HepG2 (cell line): ENCODE data around the gene RASGRP2. TPM values are rescaled to one million over a fixed set of nuclear protein-coding genes. Genes with fewer than 3 reads are reported as not detected.

Experiments
- ATAC-seq: fragments of 200-7000 bp; cut with Tn5 transposase; 3 replicates; pipeline ENCODE4 v1.9.1; 2020; ENCODE audit warnings: mild to moderate bottlenecking, moderate library complexity
- BruUV-seq: library from RNA; stranded (reverse); fragments of 400-500 nt; replicated peaks from 2 replicates; lab custom pipeline; 2021; lab: Mats Ljungman, UMichigan
- CTCF ChIA-PET: fragments of 300-600 bp; formaldehyde crosslinking; extraction: SDS; loops from one replicate; lab custom pipeline; 2021; ENCODE audit warnings: low total read pairs, inconsistent platforms, low intra/inter-chr PET ratio; lab: Yijun Ruan, JAX
- POLR2A ChIA-PET: fragments of 350-600 bp; sonication (Branson Sonifier 250); formaldehyde crosslinking; loops from one replicate; lab custom pipeline; 2020; ENCODE audit warnings: antibody characterized with exemption, inconsistent platforms; lab: Yijun Ruan, JAX
- DNase-seq: peaks from one replicate; pipeline ENCODE4 v3.0.0-alpha.2; 2015; ENCODE audit warnings: low spot score
- FAIRE-seq: peaks from 3 replicates; lab custom pipeline; 2011; peaks lifted over from hg19 to GRCh38; lab: Jason Lieb, UNC
- H2AFZ ChIP-seq: one replicate; pipeline ENCODE4 v1.6.1; 2011; ENCODE audit warnings: low read length, inconsistent platforms
- H3K27ac ChIP-seq: fragments of 300-600 bp; 3 replicates; pipeline ENCODE4 v1.8.0; 2011; ENCODE audit warnings: mixed run types, mild to moderate bottlenecking, mixed read lengths, low read length, inconsistent platforms; ENCODE audit not compliant: insufficient read depth; ENCODE audit errors: extremely low read length
- H3K27me3 ChIP-seq, 2 experiments: fragments of 200-600 bp in 1 of 2; 2 replicates in 1 of 2; 3 replicates in 1 of 2; pipeline versions ENCODE4 v1.6.0 to v1.8.0; 2011; ENCODE audit warnings: low read length in 2 of 2, mild to moderate bottlenecking in 2 of 2, moderate library complexity in 2 of 2, inconsistent platforms in 1 of 2; ENCODE audit not compliant: insufficient read depth in 2 of 2, control insufficient read depth in 1 of 2
- H3K36me3 ChIP-seq, 2 experiments: fragments of 200-600 bp in 1 of 2; replicated peaks in 1 of 2; 2 replicates in 1 of 2; 3 replicates in 1 of 2; pipeline versions ENCODE4 v1.5.1 to v1.8.0; 2011; ENCODE audit warnings: low read length in 2 of 2, inconsistent platforms in 1 of 2; ENCODE audit not compliant: insufficient read depth in 2 of 2, control insufficient read depth in 1 of 2
- H3K4me1 ChIP-seq: 2 replicates; pipeline ENCODE4 v1.5.1; 2012; ENCODE audit warnings: low read length, inconsistent platforms; ENCODE audit not compliant: insufficient read depth
- H3K4me2 ChIP-seq: 2 replicates; pipeline ENCODE4 v1.6.0; 2011; ENCODE audit warnings: low read depth, low read length, inconsistent platforms
- H3K4me3 ChIP-seq, 3 experiments: fragments of 200-600 bp in 1 of 3; sonication (generic), shearing (Covaris generic) in 1 of 3; replicated peaks in 1 of 3; 2 replicates each; pipeline ENCODE4 v1.5.1; 2011 to 2016; ENCODE audit warnings: low read length in 3 of 3, inconsistent platforms in 2 of 3, low read depth in 2 of 3, mild to moderate bottlenecking in 2 of 3, control low read depth in 1 of 3, mixed read lengths in 1 of 3; ENCODE audit not compliant: insufficient read depth in 1 of 3
- H3K79me2 ChIP-seq: one replicate; pipeline ENCODE4 v1.6.1; 2011; ENCODE audit warnings: low read length, inconsistent platforms; ENCODE audit not compliant: insufficient read depth
- H3K9ac ChIP-seq: 2 replicates; pipeline ENCODE4 v1.6.0; 2011; ENCODE audit warnings: mild to moderate bottlenecking, low read depth, low read length, inconsistent platforms; ENCODE audit not compliant: insufficient read depth
- H3K9me3 ChIP-seq: 2 replicates; pipeline ENCODE4 v1.5.1; 2012; ENCODE audit warnings: mild to moderate bottlenecking, low read length
- H4K20me1 ChIP-seq: 2 replicates; pipeline ENCODE4 v1.6.0; 2011; ENCODE audit warnings: inconsistent platforms, mild to moderate bottlenecking, low read length, moderate library complexity; ENCODE audit not compliant: insufficient read depth
- AGO1 ChIP-seq: fragments of 200-400 bp; formaldehyde crosslinking; IDR thresholded peaks from 2 replicates; pipeline ENCODE4 v1.6.1; 2017; ENCODE audit warnings: mild to moderate bottlenecking, low read depth, low read length, moderate library complexity; ENCODE audit not compliant: poor library complexity, severe bottlenecking
- FOXA1 ChIP-seq, 2 experiments: fragments of 450-650 bp in 1 of 2; sonication (generic) in 1 of 2; formaldehyde crosslinking in 1 of 2; IDR thresholded peaks; 2 replicates each; pipeline versions ENCODE4 v1.4.0 to v1.6.1; 2016 to 2020; ENCODE audit warnings: missing genetic modification reagents in 1 of 2
- MEF2D ChIP-seq: sonication (generic); formaldehyde crosslinking; IDR thresholded peaks from 2 replicates; pipeline ENCODE4 v1.5.1; 2020; ENCODE audit warnings: mild to moderate bottlenecking, missing genetic modification reagents
- ZIK1 ChIP-seq: sonication (generic); formaldehyde crosslinking; IDR thresholded peaks from 2 replicates; pipeline ENCODE4 v1.5.0; 2020; ENCODE audit warnings: mild to moderate bottlenecking, low read depth, missing genetic modification reagents, borderline replicate concordance
- ZSCAN29 ChIP-seq: sonication (generic); formaldehyde crosslinking; conservative IDR thresholded peaks from 2 replicates; pipeline ENCODE4 v1.4.0; 2020; ENCODE audit warnings: mild to moderate bottlenecking, missing genetic modification reagents
- WGBS: methylation state at CpG from one replicate; pipeline ENCODE4 v1.1.6; 2017; ENCODE audit warnings: low lambda C conversion rate; 5-methylcytosine and 5-hydroxymethylcytosine counted together
- in situ Hi-C: cut with HindIII; loops from 2 replicates; pipeline ENCODE4 v1.10.0; 2017; ENCODE audit warnings: low pct_unique_long_range_greater_than_20kb; ENCODE audit not compliant: extremely low pct_ligation_motif_present
- intact Hi-C: fragments of 100-400 bp; cut with micrococcal nuclease; formaldehyde crosslinking; loops from one replicate; pipeline ENCODE4 v1.10.0; 2022; ENCODE audit not compliant: unreplicated experiment
- polyA plus RNA-seq, 8 experiments: library from polyadenylated mRNA; depleted of rRNA in 3 of 8; stranded (reverse) in 7 of 8; unstranded in 1 of 8; fragments of >200 nt; fragmentation: Illumina TruSeq in 4 of 8; extraction: Trizol in 4 of 8; gene quantifications; 2 replicates each; pipeline versions ENCODE4 v1.2.1 to v1.2.3, GENCODE V29; 2011 to 2016; ENCODE audit warnings: low read depth in 4 of 8, missing spikeins in 1 of 8, mixed read lengths in 1 of 8; ENCODE audit not compliant: insufficient read depth in 1 of 8
- total RNA-seq, 5 experiments: library from RNA; depleted of rRNA; stranded (reverse); fragments of >200 nt; fragmentation: Illumina TruSeq; extraction: Trizol; gene quantifications; 2 replicates each; pipeline ENCODE4 v1.2.3, GENCODE V29; 2016; ENCODE audit warnings: low read depth in 1 of 5
- TF ChIP-seq, protein P1 (sequence below): sonication (generic); formaldehyde crosslinking; IDR thresholded peaks from 2 replicates; pipeline ENCODE4; 2020; ENCODE audit warnings: missing genetic modification reagents, mild to moderate bottlenecking, borderline replicate concordance
- TF ChIP-seq, protein P2 (sequence below): sonication (generic); formaldehyde crosslinking; IDR thresholded peaks from 2 replicates; pipeline ENCODE4 v1.4.0; 2020; ENCODE audit warnings: missing genetic modification reagents
- TF ChIP-seq, protein P3 (sequence below): IDR thresholded peaks from 2 replicates; pipeline ENCODE4 v1.6.1; 2018; ENCODE audit warnings: missing genetic modification reagents

The RASGRP2 gene
- total and polyA plus RNA-seq, 2 of the 13 experiments (the other 11 are each of a cell fraction or from before 2014, with no cell fraction given), result 0.61 TPM; not detected in 1

DNA sequence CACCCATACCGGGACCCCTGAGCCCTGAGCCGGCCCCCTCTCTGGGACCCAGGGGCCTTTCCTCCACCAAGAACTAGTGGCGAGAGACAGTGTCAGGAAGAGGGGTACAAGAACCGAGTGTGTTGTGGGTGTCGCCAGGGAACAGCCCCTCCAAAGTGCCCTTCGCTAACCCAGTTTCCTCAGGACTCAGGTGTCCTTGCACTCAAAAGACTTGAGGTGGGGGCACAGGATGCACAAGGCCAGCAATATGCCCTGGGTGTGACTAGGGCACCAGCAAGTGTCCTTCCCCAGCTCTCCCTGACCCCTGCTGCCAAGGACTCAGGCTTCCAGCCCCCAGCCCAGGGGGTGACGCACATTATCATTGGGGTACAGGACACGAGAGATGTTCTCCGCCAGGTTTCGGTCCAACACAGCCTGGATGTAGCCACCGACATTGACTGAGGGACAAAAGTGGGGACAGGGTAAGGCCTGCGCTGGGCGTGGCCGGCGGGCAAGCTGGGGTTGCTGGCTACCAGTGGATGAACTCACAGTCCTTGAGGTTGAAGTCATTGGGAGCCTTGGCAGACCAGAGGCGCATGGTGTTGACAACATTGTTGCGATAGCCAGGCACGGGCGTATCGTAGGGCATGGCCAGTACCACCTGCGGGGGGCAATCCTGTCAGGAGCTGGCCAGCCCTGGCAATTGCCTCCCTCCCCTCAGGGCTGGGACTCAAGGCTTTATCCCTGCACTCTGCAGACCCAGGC, 11.1 kb upstream of the RASGRP2 start:
- TF ChIP-seq, protein P1, sequence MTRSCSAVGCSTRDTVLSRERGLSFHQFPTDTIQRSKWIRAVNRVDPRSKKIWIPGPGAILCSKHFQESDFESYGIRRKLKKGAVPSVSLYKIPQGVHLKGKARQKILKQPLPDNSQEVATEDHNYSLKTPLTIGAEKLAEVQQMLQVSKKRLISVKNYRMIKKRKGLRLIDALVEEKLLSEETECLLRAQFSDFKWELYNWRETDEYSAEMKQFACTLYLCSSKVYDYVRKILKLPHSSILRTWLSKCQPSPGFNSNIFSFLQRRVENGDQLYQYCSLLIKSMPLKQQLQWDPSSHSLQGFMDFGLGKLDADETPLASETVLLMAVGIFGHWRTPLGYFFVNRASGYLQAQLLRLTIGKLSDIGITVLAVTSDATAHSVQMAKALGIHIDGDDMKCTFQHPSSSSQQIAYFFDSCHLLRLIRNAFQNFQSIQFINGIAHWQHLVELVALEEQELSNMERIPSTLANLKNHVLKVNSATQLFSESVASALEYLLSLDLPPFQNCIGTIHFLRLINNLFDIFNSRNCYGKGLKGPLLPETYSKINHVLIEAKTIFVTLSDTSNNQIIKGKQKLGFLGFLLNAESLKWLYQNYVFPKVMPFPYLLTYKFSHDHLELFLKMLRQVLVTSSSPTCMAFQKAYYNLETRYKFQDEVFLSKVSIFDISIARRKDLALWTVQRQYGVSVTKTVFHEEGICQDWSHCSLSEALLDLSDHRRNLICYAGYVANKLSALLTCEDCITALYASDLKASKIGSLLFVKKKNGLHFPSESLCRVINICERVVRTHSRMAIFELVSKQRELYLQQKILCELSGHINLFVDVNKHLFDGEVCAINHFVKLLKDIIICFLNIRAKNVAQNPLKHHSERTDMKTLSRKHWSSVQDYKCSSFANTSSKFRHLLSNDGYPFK (CRISPR knock-in tag), result no peak
- TF ChIP-seq ZSCAN29 (no peak), ZIK1 (CRISPR knock-in tag) (no peak), AGO1 (no peak), MEF2D (CRISPR knock-in tag) (no peak), FOXA1 (IDR thresholded peaks at IDR 0.05) (no peak), FOXA1 (CRISPR knock-in tag; IDR thresholded peaks at IDR 0.05) (no peak)
- TF ChIP-seq, protein P2, sequence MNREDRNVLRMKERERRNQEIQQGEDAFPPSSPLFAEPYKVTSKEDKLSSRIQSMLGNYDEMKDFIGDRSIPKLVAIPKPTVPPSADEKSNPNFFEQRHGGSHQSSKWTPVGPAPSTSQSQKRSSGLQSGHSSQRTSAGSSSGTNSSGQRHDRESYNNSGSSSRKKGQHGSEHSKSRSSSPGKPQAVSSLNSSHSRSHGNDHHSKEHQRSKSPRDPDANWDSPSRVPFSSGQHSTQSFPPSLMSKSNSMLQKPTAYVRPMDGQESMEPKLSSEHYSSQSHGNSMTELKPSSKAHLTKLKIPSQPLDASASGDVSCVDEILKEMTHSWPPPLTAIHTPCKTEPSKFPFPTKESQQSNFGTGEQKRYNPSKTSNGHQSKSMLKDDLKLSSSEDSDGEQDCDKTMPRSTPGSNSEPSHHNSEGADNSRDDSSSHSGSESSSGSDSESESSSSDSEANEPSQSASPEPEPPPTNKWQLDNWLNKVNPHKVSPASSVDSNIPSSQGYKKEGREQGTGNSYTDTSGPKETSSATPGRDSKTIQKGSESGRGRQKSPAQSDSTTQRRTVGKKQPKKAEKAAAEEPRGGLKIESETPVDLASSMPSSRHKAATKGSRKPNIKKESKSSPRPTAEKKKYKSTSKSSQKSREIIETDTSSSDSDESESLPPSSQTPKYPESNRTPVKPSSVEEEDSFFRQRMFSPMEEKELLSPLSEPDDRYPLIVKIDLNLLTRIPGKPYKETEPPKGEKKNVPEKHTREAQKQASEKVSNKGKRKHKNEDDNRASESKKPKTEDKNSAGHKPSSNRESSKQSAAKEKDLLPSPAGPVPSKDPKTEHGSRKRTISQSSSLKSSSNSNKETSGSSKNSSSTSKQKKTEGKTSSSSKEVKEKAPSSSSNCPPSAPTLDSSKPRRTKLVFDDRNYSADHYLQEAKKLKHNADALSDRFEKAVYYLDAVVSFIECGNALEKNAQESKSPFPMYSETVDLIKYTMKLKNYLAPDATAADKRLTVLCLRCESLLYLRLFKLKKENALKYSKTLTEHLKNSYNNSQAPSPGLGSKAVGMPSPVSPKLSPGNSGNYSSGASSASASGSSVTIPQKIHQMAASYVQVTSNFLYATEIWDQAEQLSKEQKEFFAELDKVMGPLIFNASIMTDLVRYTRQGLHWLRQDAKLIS (CRISPR knock-in tag), result no peak
- TF ChIP-seq, protein P3, sequence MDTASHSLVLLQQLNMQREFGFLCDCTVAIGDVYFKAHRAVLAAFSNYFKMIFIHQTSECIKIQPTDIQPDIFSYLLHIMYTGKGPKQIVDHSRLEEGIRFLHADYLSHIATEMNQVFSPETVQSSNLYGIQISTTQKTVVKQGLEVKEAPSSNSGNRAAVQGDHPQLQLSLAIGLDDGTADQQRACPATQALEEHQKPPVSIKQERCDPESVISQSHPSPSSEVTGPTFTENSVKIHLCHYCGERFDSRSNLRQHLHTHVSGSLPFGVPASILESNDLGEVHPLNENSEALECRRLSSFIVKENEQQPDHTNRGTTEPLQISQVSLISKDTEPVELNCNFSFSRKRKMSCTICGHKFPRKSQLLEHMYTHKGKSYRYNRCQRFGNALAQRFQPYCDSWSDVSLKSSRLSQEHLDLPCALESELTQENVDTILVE (CRISPR knock-in tag), result no peak
- H3K27ac ChIP-seq, result no peak overlapping the region
- H3K27me3 ChIP-seq, result peaks cover 3 to 15% of the 10 kb centered on the region in 2 experiments; a peak in 3 of 5 replicates
- CTCF ChIA-PET, result no interaction called here
- H3K4me3 ChIP-seq, result no peak overlapping the region
- H4K20me1 ChIP-seq, result no peaks in the 10 kb centered on the region
- H3K4me2 ChIP-seq, result no peak overlapping the region
- in situ Hi-C loops, result no loop called here
- no peak overlapping the region for H3K9ac ChIP-seq
- no TSS peak for BruUV-seq
- DNase-seq, result no peak
- no peaks in the 10 kb centered on the region for H3K9me3 ChIP-seq
- no peak for FAIRE-seq
- no peak for ATAC-seq
- intact Hi-C loops, result no loop called here
- no peaks in the 10 kb centered on the region for H3K36me3 ChIP-seq
- 77% methylated on average over 12 of the region's 21 CpGs for WGBS
- peaks cover 43% of the 10 kb centered on the region for H3K4me1 ChIP-seq
- POLR2A ChIA-PET, result no interaction called here
- no peaks in the 10 kb centered on the region for H3K79me2 ChIP-seq
- H2AFZ ChIP-seq, result no peak overlapping the region
